ELF-1 (cell line): ENCODE results near the gene RAB3A.
"Not testable (repeated sequence)": the region's sequence is repeated elsewhere in the genome, so short reads cannot be mapped to it uniquely, and the experiment has no call there.

ENCODE experiments used
- DNase-seq: peaks from one replicate; pipeline ENCODE4 v3.0.0-alpha.2; 2016; ENCODE audit warnings: low read depth, low spot score

The RAB3A gene

DNA sequence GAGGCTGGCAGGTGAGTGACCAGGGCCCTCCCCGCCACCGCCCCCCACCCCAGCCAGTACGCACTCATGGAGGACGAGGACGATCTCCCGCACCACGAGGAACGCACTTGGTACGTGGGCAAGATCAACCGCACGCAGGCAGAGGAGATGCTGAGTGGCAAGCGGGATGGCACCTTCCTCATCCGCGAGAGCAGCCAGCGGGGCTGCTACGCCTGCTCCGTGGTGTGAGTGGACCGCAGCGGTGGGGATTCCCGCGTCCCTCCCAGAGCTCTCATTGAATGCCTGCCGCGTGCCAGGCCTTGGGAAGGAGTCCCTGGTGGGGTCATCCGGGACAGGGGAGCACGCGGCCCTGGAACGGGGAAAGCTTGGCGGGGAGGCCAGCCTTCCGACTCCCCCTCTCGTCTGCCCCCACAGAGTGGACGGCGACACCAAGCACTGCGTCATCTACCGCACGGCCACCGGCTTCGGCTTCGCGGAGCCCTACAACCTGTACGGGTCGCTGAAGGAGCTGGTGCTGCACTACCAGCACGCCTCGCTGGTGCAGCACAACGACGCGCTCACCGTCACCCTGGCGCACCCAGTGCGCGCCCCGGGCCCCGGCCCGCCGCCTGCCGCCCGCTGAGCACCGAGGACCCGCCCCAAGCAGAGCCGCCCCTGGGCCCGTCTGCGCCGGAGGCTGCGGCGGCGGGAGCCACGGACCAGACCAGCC lies 35.0 kb downstream of the RAB3A start:
- DNase-seq: no peak

DNA sequence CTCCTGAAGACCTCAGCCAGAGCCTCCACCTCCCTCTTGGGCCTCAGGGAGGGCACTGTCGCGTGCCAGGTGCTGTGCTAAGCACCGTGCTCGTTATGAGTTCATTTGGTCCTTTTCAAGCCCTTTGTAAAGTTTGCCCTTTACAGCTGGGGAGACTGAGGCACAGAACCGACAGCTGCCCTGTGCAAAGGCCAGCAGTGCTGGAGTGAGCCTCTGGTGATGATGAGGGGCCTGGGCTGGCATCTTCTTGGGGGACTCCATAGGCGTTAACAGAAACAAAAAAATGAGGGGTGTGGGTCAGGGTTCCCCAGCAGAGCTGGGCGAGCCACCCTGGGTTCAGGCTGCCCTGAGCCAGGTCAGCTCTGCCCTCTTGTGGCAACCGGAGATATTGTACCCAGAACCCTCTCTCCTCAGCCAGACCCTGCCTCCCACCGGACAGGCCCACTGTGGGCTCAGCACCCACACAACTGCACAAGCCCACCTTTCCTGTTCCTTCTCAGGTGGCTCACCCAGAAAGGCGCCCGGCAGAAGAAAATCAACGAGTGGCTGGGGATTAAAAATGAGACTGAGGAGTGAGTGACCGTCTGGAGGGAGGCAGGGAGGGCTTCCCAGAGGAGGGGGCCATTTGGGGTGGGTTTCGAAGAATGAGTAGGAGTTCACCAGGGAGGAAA lies 35.7 kb downstream of the RAB3A start:
- peak; percentile 60 for DNase-seq

DNA sequence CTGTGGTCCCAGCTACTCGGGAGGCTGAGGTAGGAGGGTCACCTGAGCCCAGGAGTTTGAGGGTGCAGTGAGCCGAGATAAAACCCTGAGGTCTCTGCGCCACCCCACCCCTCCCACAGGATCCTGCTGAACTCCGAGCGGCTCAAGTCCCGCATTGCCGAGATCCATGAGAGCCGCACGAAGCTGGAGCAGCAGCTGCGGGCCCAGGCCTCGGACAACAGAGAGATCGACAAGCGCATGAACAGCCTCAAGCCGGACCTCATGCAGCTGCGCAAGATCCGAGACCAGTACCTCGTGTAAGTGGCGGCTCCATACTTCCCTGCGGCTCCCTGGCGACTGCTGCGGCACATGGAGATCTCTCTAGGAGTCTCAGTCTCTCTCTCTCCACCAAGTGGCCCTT lies 36.8 kb downstream of the RAB3A start:
- DNase-seq: no peak

DNA sequence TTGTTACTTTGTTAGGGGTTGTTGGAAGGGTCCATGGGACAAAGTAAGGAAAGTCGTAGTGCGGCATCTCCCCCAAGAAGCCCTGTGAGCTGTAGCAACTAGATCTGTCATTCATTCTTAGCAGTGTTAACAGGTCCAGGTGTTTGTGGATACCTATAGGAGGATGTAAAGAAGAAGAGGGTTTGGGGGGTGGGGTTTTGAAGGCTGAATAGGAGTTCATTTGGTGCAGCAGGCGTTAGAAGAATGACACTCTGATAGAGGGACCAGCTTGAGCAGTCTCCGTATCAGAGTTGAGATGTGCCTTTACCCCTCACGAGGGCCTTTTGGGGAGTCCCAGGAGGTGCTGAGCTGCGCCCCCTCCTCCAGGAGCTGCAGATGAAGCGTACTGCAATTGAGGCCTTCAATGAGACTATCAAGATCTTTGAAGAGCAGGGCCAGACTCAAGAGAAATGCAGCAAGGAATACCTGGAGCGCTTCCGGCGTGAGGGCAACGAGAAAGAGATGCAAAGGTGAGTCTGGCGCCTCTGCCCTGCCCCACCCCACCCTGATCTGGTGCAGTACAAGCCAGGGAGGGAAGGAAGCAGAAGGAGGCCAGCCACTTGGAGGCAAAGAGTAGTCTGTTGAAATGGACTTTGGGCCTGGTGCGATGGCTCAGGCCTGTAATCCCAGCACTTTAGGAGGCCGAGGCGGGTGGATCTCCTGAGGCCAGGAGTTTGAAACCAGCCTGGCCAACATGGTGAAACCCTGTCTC lies 37.9 kb downstream of the RAB3A start:
- DNase-seq: no peak

DNA sequence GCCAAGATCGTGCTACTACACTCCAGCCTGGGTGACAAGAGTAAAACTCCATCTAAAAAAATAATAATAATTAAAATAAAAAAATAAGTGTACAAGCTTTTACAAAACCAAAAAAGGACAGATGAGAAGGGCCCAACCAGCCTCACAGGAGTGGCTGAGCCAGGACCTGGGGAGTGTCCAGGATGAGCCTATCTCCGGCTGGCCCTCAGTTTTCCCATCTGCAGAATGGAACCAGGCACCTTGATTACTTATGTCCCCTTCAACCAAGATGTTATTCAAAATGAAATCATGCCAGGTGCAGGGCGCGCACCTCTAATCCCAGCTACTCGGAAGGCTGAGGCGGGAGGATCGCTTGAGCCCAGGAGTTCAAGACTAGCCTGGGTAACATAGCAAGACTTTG lies 39.8 kb downstream of the RAB3A start:
- DNase-seq: no peak

DNA sequence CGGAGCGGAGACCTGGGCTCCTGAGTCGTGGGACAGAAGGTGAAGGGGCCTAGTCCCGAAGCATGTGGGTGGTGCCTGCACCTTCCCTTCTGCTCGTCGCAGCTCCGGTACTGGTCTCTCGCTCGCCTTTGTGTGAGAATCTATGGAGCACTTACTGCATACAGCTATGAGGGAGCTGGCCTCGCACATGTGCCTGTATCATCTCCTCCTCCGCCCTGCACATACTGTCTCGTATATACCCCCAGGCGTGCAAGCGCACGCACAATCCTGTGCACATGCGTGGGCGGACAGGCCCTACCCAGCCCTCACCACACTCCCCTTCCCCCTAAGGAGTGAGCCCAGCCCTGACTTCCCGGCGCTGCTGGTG lies 42.2 kb downstream of the RAB3A start:
- peak; percentile 18 for DNase-seq

DNA sequence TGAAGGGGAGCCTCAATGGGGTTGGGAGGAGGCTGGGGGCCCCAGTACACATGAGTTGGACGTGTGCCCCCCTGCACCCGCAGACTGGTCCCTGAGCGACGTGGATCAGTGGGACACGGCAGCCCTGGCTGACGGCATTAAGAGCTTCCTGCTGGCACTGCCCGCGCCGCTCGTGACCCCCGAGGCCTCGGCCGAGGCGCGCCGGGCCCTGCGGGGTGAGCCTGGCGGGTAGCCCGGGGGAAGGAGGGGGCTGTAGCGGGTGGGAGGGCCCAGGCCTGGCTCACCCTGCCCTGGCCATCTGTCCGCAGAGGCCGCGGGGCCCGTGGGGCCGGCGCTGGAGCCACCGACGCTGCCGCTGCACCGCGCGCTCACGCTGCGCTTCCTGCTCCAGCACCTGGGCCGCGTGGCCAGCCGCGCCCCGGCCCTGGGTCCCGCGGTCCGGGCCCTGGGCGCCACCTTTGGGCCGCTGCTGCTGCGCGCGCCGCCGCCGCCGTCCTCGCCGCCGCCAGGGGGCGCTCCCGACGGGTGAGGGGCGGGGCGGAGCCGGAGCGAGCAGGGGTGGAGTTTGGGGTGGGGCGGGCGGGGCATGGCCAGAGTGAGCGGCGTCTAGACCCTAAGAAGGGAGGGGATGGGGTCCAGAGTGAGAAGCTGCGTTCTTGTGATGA lies 42.7 kb downstream of the RAB3A start:
- peak; percentile 54 for DNase-seq

DNA sequence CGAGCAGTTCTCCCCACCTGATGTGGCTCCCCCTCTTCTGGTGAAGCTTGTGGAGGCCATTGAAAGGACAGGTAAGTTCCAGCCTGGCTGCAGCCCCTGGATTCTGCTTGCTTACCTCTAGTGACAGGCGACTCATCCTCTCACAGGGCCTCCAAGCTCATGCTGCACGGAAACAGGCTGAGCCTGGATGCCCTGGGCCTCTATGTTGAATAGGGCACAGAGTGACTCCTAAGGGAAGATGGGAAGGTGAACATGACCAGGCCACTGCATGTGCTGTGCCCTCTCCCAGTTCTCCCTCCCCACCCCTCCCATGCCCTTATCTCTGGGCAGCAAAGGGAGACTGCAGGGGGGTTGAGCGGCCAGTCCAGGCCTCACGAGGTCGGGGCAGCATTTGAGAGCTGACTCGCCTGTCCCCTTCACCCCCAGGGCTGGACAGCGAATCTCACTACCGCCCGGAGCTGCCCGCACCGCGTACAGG lies 43.3 kb downstream of the RAB3A start:
- no peak for DNase-seq

DNA sequence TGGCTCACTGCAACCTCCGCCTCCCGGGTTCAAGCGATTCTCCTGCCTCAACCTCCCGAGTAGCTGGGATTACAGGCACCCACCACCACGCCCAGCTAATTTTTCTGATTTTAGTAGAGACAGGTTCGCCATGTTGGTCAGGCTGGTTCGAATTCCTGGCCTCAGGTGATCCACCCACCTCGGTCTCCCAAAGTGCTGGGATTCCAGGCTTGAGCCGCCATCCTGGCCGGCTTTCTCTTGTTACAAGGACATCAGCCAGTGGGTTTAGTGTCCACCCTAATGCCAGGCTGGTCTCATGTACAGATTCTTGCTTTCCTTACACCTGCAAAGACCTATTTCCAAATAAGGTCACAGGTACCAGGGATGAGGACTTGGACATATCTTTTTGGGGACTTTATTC lies 44.0 kb downstream of the RAB3A start:
- DNase-seq: peak; percentile 36

DNA sequence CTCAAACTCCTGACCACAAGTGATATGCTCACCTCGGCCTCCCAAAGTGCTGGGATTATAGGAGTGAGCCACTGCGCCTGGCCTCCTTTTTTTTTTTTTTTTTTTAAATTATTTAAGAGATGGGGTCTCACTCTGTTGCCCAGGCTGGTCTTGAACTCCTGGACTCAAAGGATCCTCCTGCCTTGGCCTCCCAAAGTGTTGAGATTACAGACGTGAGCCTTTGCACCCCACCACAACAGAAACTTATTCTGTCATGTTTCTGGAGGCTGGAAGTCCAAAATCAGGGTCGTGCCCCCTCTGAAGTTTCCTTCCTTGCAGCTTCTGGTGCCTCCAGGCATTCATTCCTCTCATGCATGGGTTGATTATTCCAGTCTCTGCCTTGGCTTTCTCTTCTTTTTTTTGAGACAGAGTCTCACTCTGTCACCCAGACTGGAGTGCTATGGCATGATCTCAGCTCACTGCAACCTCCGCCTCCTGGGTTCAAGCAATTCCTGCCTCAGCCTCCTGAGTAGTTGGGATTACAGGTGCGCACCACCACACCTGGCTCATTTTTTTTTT lies 44.7 kb downstream of the RAB3A start:
- DNase-seq: not testable (repeated sequence)

DNA sequence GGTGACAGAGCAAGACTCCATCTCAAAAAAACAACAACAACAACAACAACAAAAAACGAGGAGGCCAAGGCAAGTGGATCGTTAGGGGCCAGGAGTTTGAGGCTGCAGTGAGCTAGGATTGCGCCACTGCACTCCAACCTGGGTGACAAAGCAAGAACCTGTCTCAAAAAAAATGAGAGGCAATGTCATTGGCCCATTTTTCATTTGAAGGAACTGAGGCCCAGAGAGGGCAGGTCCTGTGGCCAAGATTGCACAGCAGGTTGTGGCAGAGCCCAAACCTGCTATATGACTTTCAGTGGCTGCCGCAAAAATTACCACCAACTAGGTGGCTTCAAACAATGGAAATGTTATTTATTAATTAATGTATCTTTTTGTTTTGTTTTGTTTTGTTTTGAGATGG lies 45.4 kb downstream of the RAB3A start:
- DNase-seq: no peak

DNA sequence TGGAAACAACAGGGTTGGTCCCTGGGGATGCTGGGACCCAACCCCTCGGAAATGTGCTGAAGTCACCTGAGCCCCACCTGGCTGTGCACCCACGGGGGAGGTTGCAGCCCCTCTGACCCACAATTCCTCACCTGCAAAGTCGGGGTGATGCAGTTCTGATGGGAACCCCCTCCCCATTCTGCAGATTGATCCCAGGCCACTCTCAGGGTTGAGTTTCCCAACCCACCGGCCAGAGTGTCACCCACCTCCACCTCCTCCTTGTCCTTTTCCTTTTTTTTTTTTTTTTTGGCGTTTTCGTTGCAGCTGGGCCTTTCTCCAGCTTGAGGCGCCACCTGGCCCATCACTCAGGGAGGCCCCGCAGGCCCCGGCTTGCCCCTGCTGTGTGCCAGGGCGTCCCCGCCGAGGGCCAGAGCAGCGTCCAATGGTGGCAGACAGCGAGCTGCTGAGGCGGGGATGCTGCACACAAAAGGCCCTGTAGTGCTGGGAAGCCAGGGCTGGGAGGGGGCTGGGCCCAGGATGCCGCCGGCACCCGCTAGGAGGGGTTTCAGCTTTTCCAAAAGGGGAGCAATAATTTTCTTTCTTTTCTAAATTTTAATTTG lies 46.3 kb downstream of the RAB3A start:
- peak; percentile 62 for DNase-seq

DNA sequence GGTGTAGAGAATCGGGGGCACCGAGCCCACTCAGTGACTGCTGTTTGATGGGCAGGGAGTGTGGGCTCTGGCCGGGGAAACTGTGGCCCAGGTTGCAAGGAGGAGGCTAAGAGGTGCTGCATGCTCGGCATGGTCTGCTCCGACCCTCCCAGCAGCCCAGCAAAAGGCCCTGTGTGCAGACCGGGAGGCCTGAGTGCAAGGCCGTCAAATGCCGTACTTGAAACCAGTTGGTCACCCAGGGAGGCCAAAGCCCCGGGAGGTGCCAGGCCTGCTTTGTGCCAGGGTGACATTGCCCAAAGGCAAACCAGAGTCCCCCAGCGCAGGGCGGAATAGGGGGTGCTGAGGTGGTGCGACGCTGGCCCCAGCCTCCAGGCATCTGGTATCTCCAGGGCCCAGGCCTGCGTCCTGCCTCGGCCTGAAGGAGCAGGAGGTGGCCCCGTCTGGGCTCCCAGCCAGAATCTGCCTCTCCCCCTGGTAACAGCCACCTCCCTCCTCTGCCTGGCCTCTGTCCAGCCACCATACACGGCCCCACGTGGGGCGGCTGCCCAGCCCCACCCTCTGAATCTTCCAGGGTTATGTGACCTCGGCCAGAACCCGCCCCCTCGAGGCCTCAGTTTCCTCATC lies 46.9 kb downstream of the RAB3A start:
- DNase-seq: no peak

DNA sequence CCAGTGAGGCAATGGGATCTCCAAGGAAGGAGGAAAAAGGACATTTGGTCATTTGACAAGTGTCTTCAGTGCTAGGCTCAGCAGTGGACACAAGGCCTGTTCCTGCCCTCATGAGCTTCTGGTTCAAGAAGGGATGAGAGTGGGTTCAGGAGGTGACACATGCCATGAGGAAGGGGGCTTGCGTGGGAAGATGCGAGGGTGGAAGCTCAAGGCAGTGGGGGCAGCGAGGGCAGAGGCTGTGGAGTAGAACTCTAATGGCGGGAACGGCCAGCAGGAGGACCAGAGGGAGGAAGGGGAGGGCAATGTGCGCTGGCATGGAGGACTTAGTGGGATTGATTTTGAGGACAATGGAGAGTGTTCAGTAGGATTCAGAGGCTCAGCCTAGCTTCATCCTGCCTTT lies 47.6 kb downstream of the RAB3A start:
- DNase-seq: no peak

DNA sequence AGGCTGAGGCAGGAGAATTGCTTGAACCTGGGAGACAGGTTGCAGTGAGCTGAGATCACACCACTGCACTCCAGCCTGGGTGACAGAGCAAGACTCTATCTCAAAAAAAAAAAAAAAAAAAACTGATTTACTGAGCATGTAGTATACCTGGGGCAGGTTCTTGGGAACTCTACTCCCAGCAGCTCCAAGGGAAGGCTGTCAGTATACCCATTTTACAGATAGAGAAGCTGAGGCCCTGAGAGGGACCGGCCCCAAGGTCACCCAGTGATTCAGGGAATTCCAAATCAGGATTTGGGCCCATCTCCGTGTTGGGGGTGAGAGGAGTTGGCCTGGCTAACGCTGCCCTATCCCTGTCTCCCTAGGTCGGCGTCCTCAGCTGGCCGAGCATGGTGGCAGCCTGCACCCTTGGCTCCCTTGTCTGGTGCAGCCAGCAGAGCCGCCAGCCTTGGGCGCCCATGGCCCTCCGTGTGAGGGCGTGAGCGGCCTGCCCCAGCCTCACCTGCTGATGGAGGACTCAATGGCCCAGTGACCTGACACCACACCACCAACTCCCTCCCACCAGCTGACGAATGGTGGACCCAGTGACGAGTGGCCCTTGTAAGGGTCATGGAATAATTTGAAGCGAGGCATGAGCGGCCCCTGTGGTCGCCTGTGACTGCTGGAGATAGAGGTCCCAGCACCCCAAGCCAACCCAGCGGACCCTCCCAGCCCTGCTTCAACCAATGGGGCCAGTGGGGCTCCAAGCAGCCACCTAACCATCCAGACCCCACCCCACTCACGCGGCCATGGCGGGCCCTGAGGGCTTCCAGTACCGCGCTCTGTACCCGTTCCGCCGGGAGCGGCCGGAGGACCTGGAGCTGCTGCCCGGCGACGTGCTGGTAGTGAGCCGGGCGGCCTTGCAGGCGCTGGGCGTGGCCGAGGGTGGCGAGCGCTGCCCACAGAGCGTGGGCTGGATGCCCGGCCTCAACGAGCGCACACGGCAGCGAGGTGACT lies 48.5 kb downstream of the RAB3A start:
- DNase-seq: no peak

DNA sequence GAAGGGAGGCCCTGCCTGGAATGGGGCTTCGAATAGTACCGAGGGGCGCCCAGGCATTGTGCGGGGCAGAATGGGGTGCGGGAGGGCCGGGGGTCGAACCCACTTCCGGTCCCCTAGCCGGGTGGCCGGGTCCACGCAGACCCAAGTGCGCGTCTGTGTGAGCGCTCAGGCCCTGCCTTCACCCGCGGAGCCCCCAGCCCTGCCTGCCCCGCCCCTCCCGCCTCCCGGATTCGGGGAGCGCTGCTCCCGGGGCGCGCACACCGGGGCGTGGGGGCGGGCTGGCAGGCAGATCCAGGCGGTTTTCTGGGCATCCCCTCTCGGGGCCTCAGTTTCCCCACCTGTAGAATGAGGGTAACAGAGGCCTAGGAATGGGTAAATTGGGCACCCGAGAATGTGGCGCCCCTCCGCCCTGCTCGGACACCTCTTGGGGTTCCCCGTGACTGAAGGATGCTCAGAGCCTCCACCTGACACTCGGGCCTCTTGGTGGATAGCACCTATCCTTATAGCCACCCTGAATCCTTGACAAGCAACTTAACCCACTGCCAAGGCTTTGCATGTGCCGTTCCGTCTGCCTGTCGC lies 50.2 kb downstream of the RAB3A start:
- DNase-seq: no peak

DNA sequence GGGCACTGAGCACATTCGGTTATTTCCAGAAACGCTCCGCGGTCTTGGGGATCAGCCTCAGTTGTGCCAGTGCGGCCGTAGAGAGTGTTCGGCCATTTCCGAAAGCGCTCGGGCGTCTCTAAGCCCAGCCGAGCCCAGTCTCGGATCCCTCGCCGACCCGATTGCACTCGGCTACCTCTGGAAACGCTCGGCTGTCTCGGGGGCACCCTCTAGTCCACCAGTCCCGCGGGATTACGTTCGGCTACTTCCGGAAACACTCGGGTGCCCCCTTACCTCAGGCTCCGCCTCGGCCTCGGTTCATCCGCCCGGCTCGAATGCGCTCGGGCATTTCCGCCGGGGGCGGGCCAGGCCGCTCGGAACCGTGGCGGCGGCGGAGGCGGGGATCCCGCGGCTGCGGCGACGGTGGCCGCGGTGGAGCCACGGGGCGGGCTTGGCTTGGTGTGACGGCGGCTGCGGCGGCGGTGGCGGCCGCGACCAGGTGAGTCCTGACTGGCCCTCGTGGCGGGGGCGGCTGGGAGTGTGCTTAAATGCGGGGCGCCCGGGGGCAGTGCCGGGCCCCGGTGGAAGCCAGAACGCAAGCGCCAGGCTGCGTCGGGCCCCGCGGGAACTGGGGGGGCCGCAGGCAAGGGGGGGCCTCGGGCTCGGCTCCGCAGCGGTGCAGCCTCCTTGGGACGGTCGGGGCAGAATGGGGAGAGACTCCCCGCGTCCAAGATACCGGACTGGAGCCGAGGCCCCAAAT lies 50.9 kb downstream of the RAB3A start, which contains the start of gene PIK3R2:
TSS of gene PIK3R2 (plus strand) at position 347 of the 739 bp plus-strand sequence. CDS start 2,717 bp downstream, outside the sequence.
- peak; percentile 99 for DNase-seq

DNA sequence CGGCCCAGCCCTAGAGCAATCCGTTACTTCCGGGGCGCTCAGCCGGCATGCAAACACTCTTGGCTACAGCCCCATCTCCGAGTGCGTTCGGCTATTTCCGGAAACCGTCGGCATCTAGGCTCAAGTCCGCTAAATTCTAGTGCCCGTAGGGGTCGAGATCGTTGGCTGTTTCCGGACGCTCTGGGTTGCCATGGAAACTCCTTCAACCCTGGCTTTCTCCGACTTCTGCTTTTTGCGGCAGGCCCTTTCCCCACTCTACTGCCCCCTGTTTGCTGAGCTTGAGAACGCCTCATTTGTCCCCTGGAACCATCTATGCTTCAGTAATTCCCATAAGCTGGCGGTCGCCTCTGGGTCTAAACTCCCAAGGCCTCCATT lies 51.4 kb downstream of the RAB3A start:
- peak; percentile 100 for DNase-seq
